Stimulated activated CD8-positive, alpha-beta memory T cell treated with anti-CD3 and anti-CD28 coated beads, Interleukin-4, amount 100 ng/mL, for 24 hours (primary cell): ENCODE data around the gene NDUFB8.
A peak's percentile ranks its signal among the peaks of the same experiment; 100 is the strongest.

Experiments used
- DNase-seq: peaks from one replicate; pipeline ENCODE4 v3.0.0-alpha.2; 2020; ENCODE audit warnings: low read depth

The NDUFB8 gene

GRCh38 chr10:100535715-100536353 lies 6.2 kb upstream of the NDUFB8 start, which contains the start of gene HIF1AN:
Gene HIF1AN, plus strand, starts transcription at chr10:100535943. Its CDS starts 16 bp downstream, at chr10:100535959.
- peak; percentile 75 for DNase-seq

- DNase-seq: no peak
Measured at GRCh38 chr10:100535338-100535714, 5.7 kb upstream of the NDUFB8 start.

- no peak for DNase-seq
Measured at GRCh38 chr10:100534726-100535125, 5.1 kb upstream of the NDUFB8 start.

GRCh38 chr10:100531761-100532160 lies 2.1 kb upstream of the NDUFB8 start:
- no peak for DNase-seq

- DNase-seq: no peak
Measured at GRCh38 chr10:100528921-100529474, 673 bp downstream of the NDUFB8 start.

- no peak for DNase-seq
Measured at GRCh38 chr10:100528123-100528886, 1.4 kb downstream of the NDUFB8 start.

GRCh38 chr10:100524638-100525037 lies 5.0 kb downstream of the NDUFB8 start:
- no peak for DNase-seq

- DNase-seq: no peak
Measured at GRCh38 chr10:100524206-100524605, 5.5 kb downstream of the NDUFB8 start.

- DNase-seq: no peak
Measured at GRCh38 chr10:100522945-100523344, 6.7 kb downstream of the NDUFB8 start.

- no peak for DNase-seq
Measured at GRCh38 chr10:100522107-100522801, 7.4 kb downstream of the NDUFB8 start.

GRCh38 chr10:100520811-100521210 lies 8.9 kb downstream of the NDUFB8 start:
- DNase-seq: no peak

- no peak for DNase-seq
Measured at GRCh38 chr10:100519311-100520051, 10.2 kb downstream of the NDUFB8 start, which contains the start of gene SEC31B. Gene SEC31B, minus strand, starts transcription at chr10:100519861. Its CDS starts 2,909 bp downstream, at chr10:100516952.

- no peak for DNase-seq
Measured at GRCh38 chr10:100518761-100519241, 10.9 kb downstream of the NDUFB8 start.

- no peak for DNase-seq
Measured at GRCh38 chr10:100516847-100517246, 12.8 kb downstream of the NDUFB8 start.

GRCh38 chr10:100515612-100516011 lies 14.1 kb downstream of the NDUFB8 start:
- no peak for DNase-seq

GRCh38 chr10:100510533-100511308 lies 18.9 kb downstream of the NDUFB8 start:
- DNase-seq: peak; percentile 30

GRCh38 chr10:100509241-100509840 lies 20.3 kb downstream of the NDUFB8 start:
- DNase-seq: no peak

- no peak for DNase-seq
Measured at GRCh38 chr10:100508691-100509150, 20.9 kb downstream of the NDUFB8 start.

- DNase-seq: no peak
Measured at GRCh38 chr10:100508266-100508665, 21.4 kb downstream of the NDUFB8 start.

- DNase-seq: no peak
Measured at GRCh38 chr10:100507357-100507732, 22.3 kb downstream of the NDUFB8 start.
